Neural cell (in vitro differentiated cells): ENCODE results near the gene DCST1. TPM values are rescaled to one million over a fixed set of nuclear protein-coding genes. Genes with fewer than 3 reads are reported as not detected.

Source experiments
- H2AFZ ChIP-seq: fragments of 200-600, 300-800 bp; sonication (generic), shearing (Covaris generic); 2 replicates; pipeline ENCODE4 v1.6.0; 2014; ENCODE audit warnings: low read depth, mild to moderate bottlenecking, antibody characterized with exemption, low read length, moderate library complexity
- H3F3A ChIP-seq: fragments of 200-600 bp; shearing (Covaris generic); 2 replicates; pipeline ENCODE4 v1.6.1; 2016; ENCODE audit warnings: mild to moderate bottlenecking, moderate library complexity, mixed read lengths, antibody characterized with exemption, low read length; ENCODE audit not compliant: insufficient read depth, poor library complexity, severe bottlenecking
- H3K27ac ChIP-seq: fragments of 200-600, 300-800 bp; sonication (generic), shearing (Covaris generic); 2 replicates; pipeline ENCODE4 v1.5.1; 2014; ENCODE audit warnings: mild to moderate bottlenecking, low read length, moderate library complexity
- H3K27me3 ChIP-seq: fragments of 300-800, 200-600 bp; sonication (generic), shearing (Covaris generic); 2 replicates; pipeline ENCODE4 v1.6.0; 2014; ENCODE audit warnings: mild to moderate bottlenecking, low read depth, low read length, moderate library complexity; ENCODE audit not compliant: insufficient read depth
- H3K36me3 ChIP-seq: fragments of 300-800, 200-600 bp; sonication (generic), shearing (Covaris generic); 2 replicates; pipeline ENCODE4 v1.5.1; 2014; ENCODE audit warnings: mild to moderate bottlenecking, antibody characterized with exemption, low read length, moderate library complexity; ENCODE audit not compliant: insufficient read depth
- H3K4me2 ChIP-seq: fragments of 300-800, 200-600 bp; sonication (generic), shearing (Covaris generic); 2 replicates; pipeline ENCODE4 v1.6.0; 2014; ENCODE audit warnings: mild to moderate bottlenecking, low read length
- H3K4me3 ChIP-seq: fragments of 300-800, 200-600 bp; sonication (generic), shearing (Covaris generic); 2 replicates; pipeline ENCODE4 v1.5.1; 2014; ENCODE audit warnings: mild to moderate bottlenecking, low read length, moderate library complexity
- H3K79me2 ChIP-seq: fragments of 200-600 bp; shearing (Covaris generic); replicated peaks from 2 replicates; pipeline ENCODE4 v1.6.0; 2014; ENCODE audit warnings: mild to moderate bottlenecking, low read length, moderate library complexity; ENCODE audit not compliant: insufficient read depth
- H3K9ac ChIP-seq: fragments of 300-800, 200-600 bp; sonication (generic), shearing (Covaris generic); 2 replicates; pipeline ENCODE4 v1.6.1; 2016; ENCODE audit warnings: mild to moderate bottlenecking, low read length, mixed read lengths
- H3K9me2 ChIP-seq: fragments of 200-600 bp; shearing (Covaris generic); 2 replicates; pipeline ENCODE4 v1.6.1; 2016; ENCODE audit warnings: mild to moderate bottlenecking, low read length, mixed read lengths; ENCODE audit not compliant: insufficient read depth
- H3K9me3 ChIP-seq: fragments of 200-600, 300-800 bp; sonication (generic), shearing (Covaris generic); 2 replicates; pipeline ENCODE4 v1.6.1; 2016; ENCODE audit warnings: mild to moderate bottlenecking, mixed run types, low read length, moderate library complexity, mixed read lengths
- H4K20me1 ChIP-seq: fragments of 200-600 bp; shearing (Covaris generic); 2 replicates; pipeline ENCODE4 v1.6.1; 2016; ENCODE audit warnings: mild to moderate bottlenecking, mixed run types; ENCODE audit not compliant: insufficient read depth
- CTCF ChIP-seq: fragments of 450-650 bp; IDR thresholded peaks from 2 replicates; pipeline ENCODE4 v1.5.1; 2014; ENCODE audit warnings: antibody characterized with exemption, mild to moderate bottlenecking, moderate library complexity; ENCODE audit not compliant: poor library complexity, severe bottlenecking
- EP300 ChIP-seq: fragments of 450-650 bp; conservative IDR thresholded peaks from 2 replicates; pipeline ENCODE4 v1.6.1; 2014; ENCODE audit warnings: antibody characterized with exemption, mild to moderate bottlenecking, moderate library complexity; ENCODE audit not compliant: poor library complexity, severe bottlenecking
- EZH2 ChIP-seq: fragments of 200-600, 300-800 bp; shearing (Covaris generic), sonication (generic); IDR thresholded peaks from 2 replicates; pipeline ENCODE4 v1.6.1; 2014; ENCODE audit warnings: antibody characterized with exemption, low read length, borderline replicate concordance, mild to moderate bottlenecking; ENCODE audit not compliant: insufficient read depth, poor library complexity, severe bottlenecking
- MXI1 ChIP-seq: fragments of 450-650 bp; conservative IDR thresholded peaks from 2 replicates; pipeline ENCODE4 v1.6.1; 2014; ENCODE audit warnings: antibody characterized with exemption, mild to moderate bottlenecking; ENCODE audit not compliant: poor library complexity, severe bottlenecking
- POLR2AphosphoS5 ChIP-seq: IDR thresholded peaks from 2 replicates; pipeline ENCODE4 v1.6.1; 2012
- RAD21 ChIP-seq: fragments of 450-650 bp; conservative IDR thresholded peaks from 2 replicates; pipeline ENCODE4 v1.6.1; 2014; ENCODE audit warnings: antibody characterized with exemption, mild to moderate bottlenecking, moderate library complexity
- SMC3 ChIP-seq: fragments of 450-650 bp; conservative IDR thresholded peaks from 2 replicates; pipeline ENCODE4 v1.6.1; 2014; ENCODE audit warnings: antibody characterized with exemption, mild to moderate bottlenecking, moderate library complexity; ENCODE audit not compliant: poor library complexity
- TAF1 ChIP-seq: IDR thresholded peaks from 2 replicates; pipeline ENCODE4 v1.6.1; 2012; ENCODE audit warnings: low read depth
- polyA plus RNA-seq: library from polyadenylated mRNA; depleted of rRNA; stranded (reverse); fragments of >200 nt; gene quantifications from 2 replicates; pipeline ENCODE4 v1.2.3, GENCODE V29; 2014
- TF ChIP-seq, protein P1 (sequence below): IDR thresholded peaks from 2 replicates; pipeline ENCODE4 v1.6.1; 2012; ENCODE audit warnings: borderline replicate concordance

The DCST1 gene
- polyA plus RNA-seq, 1 donor from 2014 or later: not detected

DNA sequence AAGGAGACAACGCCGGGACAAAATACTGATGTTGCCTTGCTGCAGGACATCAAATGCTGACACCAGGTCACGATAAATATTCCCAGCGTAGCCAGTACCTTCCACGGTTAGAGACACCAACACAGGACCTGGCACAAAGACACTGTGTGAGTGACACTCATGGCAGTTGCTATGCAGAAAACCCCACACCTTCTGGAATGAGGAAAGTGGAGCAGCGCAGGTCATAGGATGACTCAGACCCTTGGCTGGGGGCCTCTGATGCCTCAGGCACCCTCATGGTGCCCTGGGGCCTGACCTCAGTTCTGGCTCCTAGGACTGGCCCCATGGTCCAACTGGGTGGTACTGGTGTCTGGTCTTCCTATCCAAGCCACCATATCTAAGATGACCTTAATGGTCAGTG, 7.0 kb upstream of the DCST1 start:
- H3F3A ChIP-seq: no peaks in the 10 kb centered on the region
- TF ChIP-seq CTCF (no peak), EZH2 (no peak), MXI1 (no peak), EP300 (no peak), TAF1 (no peak), SMC3 (no peak), RAD21 (no peak), POLR2AphosphoS5 (no peak)
- TF ChIP-seq, protein P1, sequence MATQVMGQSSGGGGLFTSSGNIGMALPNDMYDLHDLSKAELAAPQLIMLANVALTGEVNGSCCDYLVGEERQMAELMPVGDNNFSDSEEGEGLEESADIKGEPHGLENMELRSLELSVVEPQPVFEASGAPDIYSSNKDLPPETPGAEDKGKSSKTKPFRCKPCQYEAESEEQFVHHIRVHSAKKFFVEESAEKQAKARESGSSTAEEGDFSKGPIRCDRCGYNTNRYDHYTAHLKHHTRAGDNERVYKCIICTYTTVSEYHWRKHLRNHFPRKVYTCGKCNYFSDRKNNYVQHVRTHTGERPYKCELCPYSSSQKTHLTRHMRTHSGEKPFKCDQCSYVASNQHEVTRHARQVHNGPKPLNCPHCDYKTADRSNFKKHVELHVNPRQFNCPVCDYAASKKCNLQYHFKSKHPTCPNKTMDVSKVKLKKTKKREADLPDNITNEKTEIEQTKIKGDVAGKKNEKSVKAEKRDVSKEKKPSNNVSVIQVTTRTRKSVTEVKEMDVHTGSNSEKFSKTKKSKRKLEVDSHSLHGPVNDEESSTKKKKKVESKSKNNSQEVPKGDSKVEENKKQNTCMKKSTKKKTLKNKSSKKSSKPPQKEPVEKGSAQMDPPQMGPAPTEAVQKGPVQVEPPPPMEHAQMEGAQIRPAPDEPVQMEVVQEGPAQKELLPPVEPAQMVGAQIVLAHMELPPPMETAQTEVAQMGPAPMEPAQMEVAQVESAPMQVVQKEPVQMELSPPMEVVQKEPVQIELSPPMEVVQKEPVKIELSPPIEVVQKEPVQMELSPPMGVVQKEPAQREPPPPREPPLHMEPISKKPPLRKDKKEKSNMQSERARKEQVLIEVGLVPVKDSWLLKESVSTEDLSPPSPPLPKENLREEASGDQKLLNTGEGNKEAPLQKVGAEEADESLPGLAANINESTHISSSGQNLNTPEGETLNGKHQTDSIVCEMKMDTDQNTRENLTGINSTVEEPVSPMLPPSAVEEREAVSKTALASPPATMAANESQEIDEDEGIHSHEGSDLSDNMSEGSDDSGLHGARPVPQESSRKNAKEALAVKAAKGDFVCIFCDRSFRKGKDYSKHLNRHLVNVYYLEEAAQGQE: no peak
- H3K9me3 ChIP-seq: no peaks in the 10 kb centered on the region
- no peaks in the 10 kb centered on the region for H3K36me3 ChIP-seq
- H3K79me2 ChIP-seq: no peaks in the 10 kb centered on the region
- H3K9ac ChIP-seq: no peak overlapping the region
- no peak overlapping the region for H3K4me3 ChIP-seq
- H3K9me2 ChIP-seq: no peaks in the 10 kb centered on the region
- no peaks in the 10 kb centered on the region for H3K27me3 ChIP-seq
- no peak overlapping the region for H3K27ac ChIP-seq
- H2AFZ ChIP-seq: no peak overlapping the region
- H3K4me2 ChIP-seq: no peak overlapping the region
- H4K20me1 ChIP-seq: no peaks in the 10 kb centered on the region

GRCh38 chr1:155029513-155030242, 3.9 kb upstream of the DCST1 start:
- H3K9me3 ChIP-seq: no peaks in the 10 kb centered on the region
- no peak overlapping the region for H3K9ac ChIP-seq
- H2AFZ ChIP-seq: no peak overlapping the region
- H3K4me3 ChIP-seq: no peak overlapping the region
- H3K27me3 ChIP-seq: no peaks in the 10 kb centered on the region
- no peaks in the 10 kb centered on the region for H3K9me2 ChIP-seq
- H4K20me1 ChIP-seq: no peaks in the 10 kb centered on the region
- no peak for TF ChIP-seq TAF1
- TF ChIP-seq POLR2AphosphoS5: no peak
- no peak for TF ChIP-seq EZH2
- TF ChIP-seq CTCF: no peak
- no peak for TF ChIP-seq SMC3
- no peak for TF ChIP-seq RAD21
- no peak for TF ChIP-seq EP300
- TF ChIP-seq, protein P1: no peak
- TF ChIP-seq MXI1: no peak
- H3K27ac ChIP-seq: no peak overlapping the region
- H3F3A ChIP-seq: no peaks in the 10 kb centered on the region
- H3K79me2 ChIP-seq: no peaks in the 10 kb centered on the region
- H3K4me2 ChIP-seq: no peak overlapping the region
- no peaks in the 10 kb centered on the region for H3K36me3 ChIP-seq
